ENCODE results near the gene RAB23. TPM values are rescaled to one million over a fixed set of nuclear protein-coding genes. Genes with fewer than 3 reads are reported as not detected.

RAB23 gene
- total and polyA plus RNA-seq, 2 of the 8 experiments (the other 6 are each of a cell fraction or from before 2014, with no cell fraction given) = 6.5 to 17.2 TPM

DNA sequence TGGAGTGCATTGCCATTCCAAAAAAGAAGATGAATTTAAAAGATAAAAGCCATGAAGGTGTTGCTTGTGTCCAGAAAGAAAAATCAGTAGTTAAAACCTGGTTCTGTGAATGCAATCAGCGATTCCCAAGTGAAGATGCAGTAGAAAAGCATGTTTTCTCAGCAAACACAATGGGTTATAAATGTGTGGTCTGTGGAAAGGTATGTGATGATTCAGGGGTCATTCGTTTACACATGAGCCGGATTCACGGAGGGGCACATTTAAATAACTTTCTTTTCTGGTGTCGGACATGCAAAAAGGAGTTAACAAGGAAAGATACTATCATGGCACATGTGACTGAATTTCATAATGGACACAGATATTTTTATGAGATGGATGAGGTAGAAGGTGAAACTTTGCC lies 74.7 kb downstream of the RAB23 start:
- Histone ChIP-seq H3K4ac (replicated peaks; ENCODE audit: insufficient read length, low read depth, low read length) (no peak overlapping the region), H3K4me2 (ENCODE audit: insufficient read depth in 1 of 2, low read depth in 2 of 2, low read length in 2 of 2) (no peak overlapping the region)
- TF ChIP-seq TAF7 (optimal IDR thresholded peaks at IDR 0.05; ENCODE audit: borderline replicate concordance, low read depth, low read length) (no peak), SUZ12 (IDR thresholded peaks at IDR 0.05; ENCODE audit: low read length) (no peak), SP4 (IDR thresholded peaks at IDR 0.05; ENCODE audit: low read length) (no peak), RNF2 (IDR thresholded peaks at IDR 0.05; ENCODE audit: borderline replicate concordance, low read depth, low read length, missing control alignments, poor library complexity, severe bottlenecking) (no peak), SIN3A (conservative IDR thresholded peaks at IDR 0.05 in 1 of 2, IDR thresholded peaks at IDR 0.05 in 1 of 2; ENCODE audit: low read depth in 1 of 2, low read length in 2 of 2) (no peak), CBX8 (IDR thresholded peaks at IDR 0.05; ENCODE audit: borderline replicate concordance, low read depth, low read length) (no peak), EGR1 (IDR thresholded peaks at IDR 0.05; ENCODE audit: borderline replicate concordance, low read depth, low read length) (no peak), NRF1 (IDR thresholded peaks at IDR 0.05; ENCODE audit: low read depth, low read length) (no peak), SP1 (IDR thresholded peaks at IDR 0.05; ENCODE audit: low read depth, low read length) (no peak), CTBP2 (IDR thresholded peaks at IDR 0.05; ENCODE audit: borderline replicate concordance, insufficient read depth, insufficient read length, low read length) (no peak), CHD1 (IDR thresholded peaks at IDR 0.05; ENCODE audit: low read depth, low read length) (no peak), ZNF274 (IDR thresholded peaks at IDR 0.05; ENCODE audit: borderline replicate concordance, extremely low read depth, low read length) (no peak)
- TF ChIP-seq, protein P1, sequence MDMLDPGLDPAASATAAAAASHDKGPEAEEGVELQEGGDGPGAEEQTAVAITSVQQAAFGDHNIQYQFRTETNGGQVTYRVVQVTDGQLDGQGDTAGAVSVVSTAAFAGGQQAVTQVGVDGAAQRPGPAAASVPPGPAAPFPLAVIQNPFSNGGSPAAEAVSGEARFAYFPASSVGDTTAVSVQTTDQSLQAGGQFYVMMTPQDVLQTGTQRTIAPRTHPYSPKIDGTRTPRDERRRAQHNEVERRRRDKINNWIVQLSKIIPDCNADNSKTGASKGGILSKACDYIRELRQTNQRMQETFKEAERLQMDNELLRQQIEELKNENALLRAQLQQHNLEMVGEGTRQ (IDR thresholded peaks at IDR 0.05; ENCODE audit: low read length) = no peak

More for the DNA sequence above, 74.7 kb downstream of the RAB23 start:
- no peak overlapping the region for H3K56ac ChIP-seq (replicated peaks; ENCODE audit: insufficient read length, low read depth, low read length)
- H3K23me2 ChIP-seq (ENCODE audit: low read depth, low read length) = no peaks in the 10 kb centered on the region; the same call in 1 of the 2 replicates
- H2BK120ac ChIP-seq (replicated peaks; ENCODE audit: low read depth, low read length) = no peak overlapping the region
- peaks cover 0 to 2% of the 10 kb centered on the region in 2 experiments for H4K20me1 ChIP-seq (replicated peaks in 1 of 2; ENCODE audit: control insufficient read depth in 1 of 2, insufficient read depth in 2 of 2, low read length in 2 of 2)
- H2AK5ac ChIP-seq (ENCODE audit: low read depth, low read length) = no peak overlapping the region
- no peak overlapping the region for H2BK15ac ChIP-seq (ENCODE audit: low read length)
- no peaks in the 10 kb centered on the region for H3K9me3 ChIP-seq (ENCODE audit: insufficient read depth in 2 of 2, low read depth in 1 of 2, low read length in 1 of 2)
- WGBS, 2 experiments (ENCODE audit: extremely low coverage in 1 of 2, insufficient coverage in 1 of 2, insufficient read length in 1 of 2, insufficient replicate concordance in 2 of 2, low coverage in 1 of 2, low lambda C conversion rate in 2 of 2, missing lambda C conversion rate in 1 of 2) = 90% methylated on average over 5 of the region's 5 CpGs; no CpG with 5 or more reads in 1 of the 2 experiments
- H3K4me3 ChIP-seq (ENCODE audit: extremely low read depth in 1 of 4, insufficient read depth in 2 of 4, low read depth in 3 of 4, low read length in 4 of 4) = no peak overlapping the region
- H3K4me1 ChIP-seq (replicated peaks in 1 of 4; ENCODE audit: control insufficient read depth in 3 of 4, insufficient read depth in 4 of 4, low read length in 3 of 4) = no peaks in the 10 kb centered on the region
- H3K27me3 ChIP-seq (replicated peaks in 1 of 4; ENCODE audit: control insufficient read depth in 3 of 4, extremely low read depth in 1 of 4, insufficient read depth in 3 of 4, low read length in 3 of 4) = no peaks in the 10 kb centered on the region
- no peaks in the 10 kb centered on the region for H3K79me1 ChIP-seq (ENCODE audit: low read depth, low read length)
- H2BK5ac ChIP-seq (ENCODE audit: low read depth, low read length) = no peak overlapping the region
- no peak overlapping the region for H4K5ac ChIP-seq (ENCODE audit: insufficient read length, low read depth, low read length)
- no peak overlapping the region for H3K23ac ChIP-seq (ENCODE audit: insufficient read length)
- H3K14ac ChIP-seq (ENCODE audit: insufficient read length) = no peak overlapping the region
- H3K79me2 ChIP-seq (ENCODE audit: control insufficient read depth in 1 of 2, insufficient read depth in 2 of 2, low read length in 2 of 2) = no peaks in the 10 kb centered on the region
- H2BK20ac ChIP-seq (ENCODE audit: low read length) = no peak overlapping the region
- H3K36me3 ChIP-seq (ENCODE audit: control insufficient read depth in 2 of 4, insufficient read depth in 4 of 4, low read length in 3 of 4) = peaks cover 2 to 32% (median 14%) of the 10 kb centered on the region in 4 experiments; a peak in 6 of 8 replicates
- no peak overlapping the region for H4K8ac ChIP-seq (ENCODE audit: extremely low read depth, insufficient read depth, low read length)
- H2BK12ac ChIP-seq (ENCODE audit: low read depth, low read length) = no peak overlapping the region
- H3K18ac ChIP-seq (ENCODE audit: extremely low read depth, low read length) = no peak overlapping the region
- no peak overlapping the region for H4K91ac ChIP-seq (replicated peaks; ENCODE audit: insufficient read length, low read length)
- DNase-seq (ENCODE audit: low read depth in 1 of 2, low spot score in 2 of 2) = no peak
- ChIA-PET CTCF (ENCODE audit: partially characterized antibody) (interaction anchor here (1.1 kb wide), 1 partner anchor 15 kb away, joined by 4 read pairs; no protein-coding TSS in a partner anchor), POLR2A (ENCODE audit: partially characterized antibody) (interaction anchor here (1.2 kb wide), 1 partner anchor 10 kb away, joined by 3 read pairs; no protein-coding TSS in a partner anchor)
- H2AFZ ChIP-seq (ENCODE audit: low read length) = no peak overlapping the region
- FAIRE-seq = no peak
- H3K9ac ChIP-seq (replicated peaks in 1 of 4; ENCODE audit: extremely low read depth in 1 of 4, low read depth in 3 of 4, low read length in 3 of 4) = no peak overlapping the region
- no peak overlapping the region for H3K27ac ChIP-seq (ENCODE audit: low read depth, low read length)
